HepG2 (cell line): ENCODE measurements around the gene DHX32. TPM values are rescaled to one million over a fixed set of nuclear protein-coding genes. Genes with fewer than 3 reads are reported as not detected.

Source experiments
- ATAC-seq: fragments of 200-7000 bp; cut with Tn5 transposase; 3 replicates; pipeline ENCODE4 v1.9.1; 2020; ENCODE audit warnings: mild to moderate bottlenecking, moderate library complexity
- BruUV-seq: library from RNA; stranded (reverse); fragments of 400-500 nt; replicated peaks from 2 replicates; lab custom pipeline; 2021; lab: Mats Ljungman, UMichigan
- CTCF ChIA-PET: fragments of 300-600 bp; formaldehyde crosslinking; extraction: SDS; loops from one replicate; lab custom pipeline; 2021; ENCODE audit warnings: low total read pairs, inconsistent platforms, low intra/inter-chr PET ratio; lab: Yijun Ruan, JAX
- POLR2A ChIA-PET: fragments of 350-600 bp; sonication (Branson Sonifier 250); formaldehyde crosslinking; loops from one replicate; lab custom pipeline; 2020; ENCODE audit warnings: antibody characterized with exemption, inconsistent platforms; lab: Yijun Ruan, JAX
- DNase-seq: peaks from one replicate; pipeline ENCODE4 v3.0.0-alpha.2; 2015; ENCODE audit warnings: low spot score
- FAIRE-seq: peaks from 3 replicates; lab custom pipeline; 2011; peaks lifted over from hg19 to GRCh38; lab: Jason Lieb, UNC
- H2AFZ ChIP-seq: one replicate; pipeline ENCODE4 v1.6.1; 2011; ENCODE audit warnings: low read length, inconsistent platforms
- H3K27ac ChIP-seq: fragments of 300-600 bp; 3 replicates; pipeline ENCODE4 v1.8.0; 2011; ENCODE audit warnings: mixed run types, mild to moderate bottlenecking, mixed read lengths, low read length, inconsistent platforms; ENCODE audit not compliant: insufficient read depth; ENCODE audit errors: extremely low read length
- H3K27me3 ChIP-seq, 2 experiments: fragments of 200-600 bp in 1 of 2; 2 replicates in 1 of 2; 3 replicates in 1 of 2; pipeline versions ENCODE4 v1.6.0 to v1.8.0; 2011; ENCODE audit warnings: low read length in 2 of 2, mild to moderate bottlenecking in 2 of 2, moderate library complexity in 2 of 2, inconsistent platforms in 1 of 2; ENCODE audit not compliant: insufficient read depth in 2 of 2, control insufficient read depth in 1 of 2
- H3K36me3 ChIP-seq, 2 experiments: fragments of 200-600 bp in 1 of 2; replicated peaks in 1 of 2; 2 replicates in 1 of 2; 3 replicates in 1 of 2; pipeline versions ENCODE4 v1.5.1 to v1.8.0; 2011; ENCODE audit warnings: low read length in 2 of 2, inconsistent platforms in 1 of 2; ENCODE audit not compliant: insufficient read depth in 2 of 2, control insufficient read depth in 1 of 2
- H3K4me1 ChIP-seq: 2 replicates; pipeline ENCODE4 v1.5.1; 2012; ENCODE audit warnings: low read length, inconsistent platforms; ENCODE audit not compliant: insufficient read depth
- H3K4me2 ChIP-seq: 2 replicates; pipeline ENCODE4 v1.6.0; 2011; ENCODE audit warnings: low read depth, low read length, inconsistent platforms
- H3K4me3 ChIP-seq, 3 experiments: fragments of 200-600 bp in 1 of 3; sonication (generic), shearing (Covaris generic) in 1 of 3; replicated peaks in 1 of 3; 2 replicates each; pipeline ENCODE4 v1.5.1; 2011 to 2016; ENCODE audit warnings: low read length in 3 of 3, inconsistent platforms in 2 of 3, low read depth in 2 of 3, mild to moderate bottlenecking in 2 of 3, control low read depth in 1 of 3, mixed read lengths in 1 of 3; ENCODE audit not compliant: insufficient read depth in 1 of 3
- H3K79me2 ChIP-seq: one replicate; pipeline ENCODE4 v1.6.1; 2011; ENCODE audit warnings: low read length, inconsistent platforms; ENCODE audit not compliant: insufficient read depth
- H3K9ac ChIP-seq: 2 replicates; pipeline ENCODE4 v1.6.0; 2011; ENCODE audit warnings: mild to moderate bottlenecking, low read depth, low read length, inconsistent platforms; ENCODE audit not compliant: insufficient read depth
- H3K9me3 ChIP-seq: 2 replicates; pipeline ENCODE4 v1.5.1; 2012; ENCODE audit warnings: mild to moderate bottlenecking, low read length
- H4K20me1 ChIP-seq: 2 replicates; pipeline ENCODE4 v1.6.0; 2011; ENCODE audit warnings: inconsistent platforms, mild to moderate bottlenecking, low read length, moderate library complexity; ENCODE audit not compliant: insufficient read depth
- FOXK2 ChIP-seq: fragments of 450-650 bp; IDR thresholded peaks from 2 replicates; pipeline ENCODE4 v1.6.1; 2016
- HNF1B ChIP-seq: sonication (generic); formaldehyde crosslinking; IDR thresholded peaks from 2 replicates; pipeline ENCODE4 v1.5.1; 2020; ENCODE audit warnings: mild to moderate bottlenecking, moderate library complexity, missing genetic modification reagents
- IKZF4 ChIP-seq: sonication (generic); formaldehyde crosslinking; IDR thresholded peaks from 2 replicates; pipeline ENCODE4 v1.5.1; 2020; ENCODE audit warnings: borderline replicate concordance, mild to moderate bottlenecking, low read depth, missing genetic modification reagents; ENCODE audit errors: not compliant biosample characterization
- RBM39 ChIP-seq: fragments of 200-400 bp; formaldehyde crosslinking; IDR thresholded peaks from one replicate; pipeline ENCODE4 v1.6.1; 2018; ENCODE audit warnings: antibody characterized with exemption, mild to moderate bottlenecking, low read depth, low read length; ENCODE audit not compliant: poor library complexity, severe bottlenecking
- TARDBP ChIP-seq: sonication (generic); formaldehyde crosslinking; IDR thresholded peaks from 2 replicates; pipeline ENCODE4 v1.8.0; 2022; ENCODE audit warnings: mild to moderate bottlenecking, missing genetic modification reagents
- TBX2 ChIP-seq: sonication (generic); formaldehyde crosslinking; IDR thresholded peaks from 2 replicates; pipeline ENCODE4 v1.5.0; 2020; ENCODE audit warnings: missing genetic modification reagents, mild to moderate bottlenecking, borderline replicate concordance
- TEF ChIP-seq: sonication (generic); formaldehyde crosslinking; IDR thresholded peaks from 2 replicates; pipeline ENCODE4 v1.5.0; 2020; ENCODE audit warnings: missing genetic modification reagents
- ZBTB42 ChIP-seq: sonication (generic); formaldehyde crosslinking; IDR thresholded peaks from 2 replicates; pipeline ENCODE4 v1.5.0; 2020; ENCODE audit warnings: mild to moderate bottlenecking, missing genetic modification reagents
- ZBTB7B ChIP-seq: sonication (generic); formaldehyde crosslinking; IDR thresholded peaks from 2 replicates; pipeline ENCODE4 v1.4.0; 2020; ENCODE audit warnings: missing genetic modification reagents
- ZNF138 ChIP-seq: sonication (generic); formaldehyde crosslinking; IDR thresholded peaks from 2 replicates; pipeline ENCODE4 v1.5.0; 2020; ENCODE audit warnings: mild to moderate bottlenecking, low read depth, missing genetic modification reagents
- ZNF318 ChIP-seq: sonication (generic); formaldehyde crosslinking; IDR thresholded peaks from 2 replicates; pipeline ENCODE4 v1.4.0; 2020; ENCODE audit warnings: mild to moderate bottlenecking, missing genetic modification reagents
- ZSCAN25 ChIP-seq: sonication (generic); formaldehyde crosslinking; IDR thresholded peaks from 2 replicates; pipeline ENCODE4 v1.8.0; 2022; ENCODE audit warnings: mild to moderate bottlenecking, missing genetic modification reagents
- ZSCAN31 ChIP-seq: sonication (generic); formaldehyde crosslinking; IDR thresholded peaks from 2 replicates; pipeline ENCODE4 v1.5.0; 2020; ENCODE audit warnings: low read depth, mild to moderate bottlenecking, missing genetic modification reagents
- WGBS: methylation state at CpG from one replicate; pipeline ENCODE4 v1.1.6; 2017; ENCODE audit warnings: low lambda C conversion rate; 5-methylcytosine and 5-hydroxymethylcytosine counted together
- in situ Hi-C: cut with HindIII; loops from 2 replicates; pipeline ENCODE4 v1.10.0; 2017; ENCODE audit warnings: low pct_unique_long_range_greater_than_20kb; ENCODE audit not compliant: extremely low pct_ligation_motif_present
- intact Hi-C: fragments of 100-400 bp; cut with micrococcal nuclease; formaldehyde crosslinking; loops from one replicate; pipeline ENCODE4 v1.10.0; 2022; ENCODE audit not compliant: unreplicated experiment
- polyA plus RNA-seq, 8 experiments: library from polyadenylated mRNA; depleted of rRNA in 3 of 8; stranded (reverse) in 7 of 8; unstranded in 1 of 8; fragments of >200 nt; fragmentation: Illumina TruSeq in 4 of 8; extraction: Trizol in 4 of 8; gene quantifications; 2 replicates each; pipeline versions ENCODE4 v1.2.1 to v1.2.3, GENCODE V29; 2011 to 2016; ENCODE audit warnings: low read depth in 4 of 8, missing spikeins in 1 of 8, mixed read lengths in 1 of 8; ENCODE audit not compliant: insufficient read depth in 1 of 8
- total RNA-seq, 5 experiments: library from RNA; depleted of rRNA; stranded (reverse); fragments of >200 nt; fragmentation: Illumina TruSeq; extraction: Trizol; gene quantifications; 2 replicates each; pipeline ENCODE4 v1.2.3, GENCODE V29; 2016; ENCODE audit warnings: low read depth in 1 of 5

The DHX32 gene
- total and polyA plus RNA-seq, 2 of the 13 experiments (the other 11 are each of a cell fraction or from before 2014, with no cell fraction given), result 15.5 to 16.5 TPM

- Histone ChIP-seq H3K9ac (no peak overlapping the region), H3K27ac (no peak overlapping the region), H3K4me2 (no peak overlapping the region), H4K20me1 (no peaks in the 10 kb centered on the region), H3K27me3 (no peaks in the 10 kb centered on the region), H3K79me2 (no peaks in the 10 kb centered on the region), H3K4me1 (peaks cover 16% of the 10 kb centered on the region), H2AFZ (no peak overlapping the region), H3K4me3 (no peak overlapping the region), H3K36me3 (peaks cover 8 to 11% of the 10 kb centered on the region in 2 experiments), H3K9me3 (no peaks in the 10 kb centered on the region)
- ChIA-PET CTCF (no interaction called here), POLR2A (no interaction called here)
- intact Hi-C loops (no loop called here), in situ Hi-C loops (no loop called here)
- WGBS, result 100% methylated on average over 2 of the region's 2 CpGs
- ATAC-seq (no peak), FAIRE-seq (no peak), DNase-seq (no peak)
- no TSS peak for BruUV-seq
- TF ChIP-seq TEF (CRISPR knock-in tag), result no peak
- TF ChIP-seq TBX2 (CRISPR knock-in tag), result no peak
- no peak for TF ChIP-seq ZBTB7B (CRISPR knock-in tag)
- TF ChIP-seq IKZF4, result no peak
- TF ChIP-seq HNF1B (CRISPR knock-in tag), result no peak
- TF ChIP-seq ZNF318, result no peak
- no peak for TF ChIP-seq ZNF138
- no peak for TF ChIP-seq ZSCAN31 (CRISPR knock-in tag)
- no peak for TF ChIP-seq ZBTB42 (CRISPR knock-in tag)
- TF ChIP-seq TARDBP (CRISPR knock-in tag), result no peak
- no peak for TF ChIP-seq FOXK2
- no peak for TF ChIP-seq RBM39
- no peak for TF ChIP-seq ZSCAN25 (CRISPR knock-in tag)
Observed at GRCh38 chr10:125850766-125851731, 30.0 kb downstream of the DHX32 start.
